OCI-M2 (cell line): ENCODE measurements around the gene OSBPL2.

Source experiments
- DNase-seq: peaks from one replicate; lab custom pipeline; 2025; ENCODE audit not compliant: unreplicated experiment; lab: John Stamatoyannopoulos, UW

The OSBPL2 gene

GRCh38 chr20:62298577-62299249 lies 60.4 kb downstream of the OSBPL2 start:
- no peak for DNase-seq

DNA sequence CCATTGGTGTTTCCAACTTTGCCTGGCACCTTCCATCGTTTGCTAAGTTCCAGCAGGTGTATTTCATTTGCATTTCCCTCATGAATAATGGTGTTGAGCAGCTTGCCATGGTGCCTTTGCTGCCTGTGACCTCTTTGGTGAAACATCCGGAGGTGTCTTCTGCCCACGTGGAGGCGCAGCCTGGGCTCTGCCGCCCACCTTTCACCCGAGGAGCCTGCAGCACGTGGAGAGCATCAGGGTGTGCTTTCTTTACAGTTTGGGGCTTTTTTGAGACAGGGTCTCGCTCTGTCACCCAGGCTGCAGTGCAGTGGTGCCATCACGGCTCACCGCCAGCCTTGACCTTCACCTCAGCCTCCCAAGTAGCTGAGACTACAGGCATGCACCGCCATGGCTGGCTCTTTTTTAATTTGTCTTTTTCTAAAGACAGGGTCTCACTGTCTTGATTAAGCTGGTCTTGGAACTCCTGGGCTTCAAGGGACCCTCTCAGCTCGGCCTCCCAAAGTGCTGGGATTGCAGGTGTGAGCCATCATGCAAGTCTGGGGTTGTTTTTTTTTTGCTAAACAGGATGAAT lies 61.4 kb downstream of the OSBPL2 start:
- no peak for DNase-seq

GRCh38 chr20:62300319-62300718 lies 62.0 kb downstream of the OSBPL2 start:
- DNase-seq = no peak

- DNase-seq = no peak
Observed at GRCh38 chr20:62301111-62301668, 62.9 kb downstream of the OSBPL2 start.

DNA sequence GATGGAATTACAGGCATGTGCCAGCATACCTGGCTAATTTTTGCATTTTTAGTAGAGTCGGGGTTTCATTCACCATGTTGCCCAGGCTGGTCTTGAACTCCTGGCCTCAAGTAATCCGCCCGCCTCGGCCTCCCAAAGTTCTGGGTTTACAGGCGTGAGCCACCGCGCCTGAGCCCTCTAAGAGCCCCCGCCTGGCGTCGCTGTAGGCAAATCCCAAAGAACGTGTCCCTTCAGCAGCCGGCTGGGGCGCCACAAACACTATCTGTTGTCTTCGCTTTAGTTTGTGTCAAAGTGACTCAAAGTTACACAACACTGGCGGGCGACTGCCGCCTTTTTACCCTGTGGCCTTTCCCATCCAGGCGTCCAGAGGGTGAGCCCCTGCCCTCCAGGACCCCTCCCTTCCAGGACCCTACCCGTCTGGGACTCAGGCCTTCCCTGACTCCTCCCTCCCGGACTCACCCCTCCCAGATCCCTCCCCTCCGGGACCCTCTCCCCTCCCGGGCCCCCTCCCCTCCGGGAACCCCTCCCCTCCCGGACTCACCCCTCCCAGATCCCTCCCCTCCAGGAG lies 63.5 kb downstream of the OSBPL2 start:
- peak; percentile 81 for DNase-seq

DNA sequence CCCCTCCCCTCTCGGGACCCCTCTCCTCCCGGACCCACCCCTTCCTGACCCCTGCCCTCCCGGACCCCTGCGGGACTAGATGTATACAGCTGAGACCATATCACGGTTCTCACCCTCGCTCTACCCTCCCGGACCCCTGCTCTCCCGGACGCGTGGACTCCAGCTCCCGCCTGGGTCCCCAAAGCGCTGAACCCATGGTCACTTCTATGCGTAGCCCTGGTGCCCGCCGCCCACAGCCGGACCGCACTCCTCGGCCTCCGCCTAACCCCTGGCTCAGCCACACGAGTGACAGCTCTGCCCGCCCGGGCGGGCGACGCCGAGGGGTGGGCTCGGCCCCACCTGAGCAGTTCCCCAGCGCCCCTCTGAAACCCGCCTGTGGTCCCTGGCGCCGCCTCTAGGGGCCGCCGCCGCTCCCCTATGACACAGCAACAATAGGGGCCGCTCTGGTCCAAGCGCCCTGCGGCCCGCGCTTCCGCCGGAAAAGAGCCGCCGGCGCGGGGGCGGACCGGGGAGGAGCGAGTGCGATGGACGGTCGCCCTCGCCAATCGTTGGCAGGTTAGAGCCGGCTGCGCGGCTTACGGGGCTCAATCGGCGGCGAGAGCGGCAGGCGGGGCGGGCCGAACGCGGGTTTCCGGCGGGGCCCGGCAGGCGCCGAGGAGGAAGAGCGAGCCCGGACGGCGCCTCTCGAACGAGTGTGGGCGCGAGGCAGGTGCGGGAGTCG lies 64.2 kb downstream of the OSBPL2 start, which contains the start of gene ADRM1:
ADRM1 (plus strand) TSS at position 657 of the 721 bp plus-strand sequence. CDS start 572 bp downstream, outside the sequence.
- peak; percentile 89 for DNase-seq

DNA sequence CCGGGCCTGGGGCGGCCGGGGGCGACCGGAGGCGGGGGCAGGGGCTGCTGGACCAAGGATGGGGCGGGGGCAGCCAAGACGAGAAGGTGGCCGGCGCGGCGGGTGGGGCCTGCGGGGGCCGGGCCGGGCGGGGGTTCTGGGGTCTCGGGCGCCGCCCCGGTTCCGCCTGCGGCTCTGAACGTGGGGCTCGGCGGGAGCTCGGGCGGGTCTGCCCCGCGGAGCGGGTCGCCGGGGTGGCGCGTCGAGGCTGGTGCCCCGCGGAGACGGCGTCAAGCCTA lies 64.7 kb downstream of the OSBPL2 start:
- no peak for DNase-seq

DNA sequence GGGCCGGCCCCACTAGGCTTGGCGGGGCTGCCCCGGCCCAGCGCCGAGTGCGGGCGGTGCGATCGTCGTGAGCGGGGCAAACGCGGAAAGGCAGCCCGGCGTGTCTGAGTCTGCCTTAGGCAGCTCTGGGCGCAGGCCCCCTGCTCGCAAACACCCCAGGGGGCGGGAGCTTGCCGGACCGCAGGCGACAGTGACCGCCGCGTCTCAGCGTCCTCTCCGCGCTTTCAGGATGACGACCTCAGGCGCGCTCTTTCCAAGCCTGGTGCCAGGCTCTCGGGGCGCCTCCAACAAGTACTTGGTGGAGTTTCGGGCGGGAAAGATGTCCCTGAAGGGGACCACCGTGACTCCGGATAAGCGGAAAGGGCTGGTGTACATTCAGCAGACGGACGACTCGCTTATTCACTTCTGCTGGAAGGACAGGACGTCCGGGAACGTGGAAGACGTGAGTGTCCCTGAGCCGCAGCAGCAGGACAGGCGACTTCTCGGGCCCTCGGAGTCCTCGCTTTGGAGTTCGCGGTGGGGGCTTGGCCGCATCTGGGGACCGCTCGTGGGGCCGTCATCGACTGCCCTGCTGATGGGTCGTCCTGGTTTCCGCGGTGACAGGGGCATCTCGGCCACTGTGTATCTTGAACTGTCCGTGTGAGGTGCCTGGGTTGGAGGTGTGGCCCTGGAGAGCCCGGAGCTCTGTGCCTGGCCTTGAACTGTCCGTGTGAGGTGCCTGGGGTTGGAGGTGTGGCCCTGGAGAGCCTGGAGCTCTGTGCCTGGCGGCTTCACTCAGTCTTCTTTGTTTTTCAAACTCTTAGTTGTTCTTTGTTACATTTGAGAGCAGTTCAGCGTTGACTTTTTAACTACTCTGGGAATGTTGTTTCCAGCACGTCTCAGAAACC lies 65.3 kb downstream of the OSBPL2 start:
- no peak for DNase-seq

- no peak for DNase-seq
Observed at GRCh38 chr20:62304331-62305148, 66.2 kb downstream of the OSBPL2 start.

DNA sequence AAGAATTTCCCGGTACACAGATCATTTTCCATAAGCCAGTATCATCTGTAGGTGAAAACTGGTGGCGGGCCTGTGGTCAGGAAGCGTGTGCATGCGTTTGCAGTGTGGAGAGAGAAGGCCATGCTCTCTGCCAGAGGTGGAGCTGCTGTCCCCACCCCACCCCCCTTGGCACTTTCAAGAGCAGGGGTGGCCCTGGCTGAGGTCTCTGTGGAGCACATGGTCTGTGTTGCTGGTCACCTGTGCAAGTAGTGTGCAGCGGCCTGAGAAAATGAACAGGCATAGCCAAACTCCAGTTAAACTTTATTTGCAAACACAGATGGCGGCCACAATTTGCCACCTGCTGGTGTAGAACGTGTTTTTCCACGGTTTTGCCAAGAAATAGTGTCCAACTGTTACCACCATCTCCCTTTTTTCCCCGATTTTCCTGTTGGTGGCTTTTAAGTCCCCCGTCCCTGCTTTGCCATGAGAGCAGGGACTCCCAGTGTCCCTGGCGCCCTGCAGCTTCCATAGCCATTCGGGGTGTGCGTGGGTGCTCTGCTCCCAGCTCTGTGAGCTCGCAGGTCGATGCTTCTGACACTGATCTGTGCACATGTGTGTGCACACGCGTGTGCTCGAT lies 66.9 kb downstream of the OSBPL2 start:
- no peak for DNase-seq

- no peak for DNase-seq
Observed at GRCh38 chr20:62305765-62306413, 67.6 kb downstream of the OSBPL2 start.

GRCh38 chr20:62306414-62307187 lies 68.3 kb downstream of the OSBPL2 start:
- DNase-seq = no peak

GRCh38 chr20:62307226-62308101 lies 69.1 kb downstream of the OSBPL2 start:
- no peak for DNase-seq

GRCh38 chr20:62308102-62308822 lies 69.9 kb downstream of the OSBPL2 start:
- no peak for DNase-seq

DNA sequence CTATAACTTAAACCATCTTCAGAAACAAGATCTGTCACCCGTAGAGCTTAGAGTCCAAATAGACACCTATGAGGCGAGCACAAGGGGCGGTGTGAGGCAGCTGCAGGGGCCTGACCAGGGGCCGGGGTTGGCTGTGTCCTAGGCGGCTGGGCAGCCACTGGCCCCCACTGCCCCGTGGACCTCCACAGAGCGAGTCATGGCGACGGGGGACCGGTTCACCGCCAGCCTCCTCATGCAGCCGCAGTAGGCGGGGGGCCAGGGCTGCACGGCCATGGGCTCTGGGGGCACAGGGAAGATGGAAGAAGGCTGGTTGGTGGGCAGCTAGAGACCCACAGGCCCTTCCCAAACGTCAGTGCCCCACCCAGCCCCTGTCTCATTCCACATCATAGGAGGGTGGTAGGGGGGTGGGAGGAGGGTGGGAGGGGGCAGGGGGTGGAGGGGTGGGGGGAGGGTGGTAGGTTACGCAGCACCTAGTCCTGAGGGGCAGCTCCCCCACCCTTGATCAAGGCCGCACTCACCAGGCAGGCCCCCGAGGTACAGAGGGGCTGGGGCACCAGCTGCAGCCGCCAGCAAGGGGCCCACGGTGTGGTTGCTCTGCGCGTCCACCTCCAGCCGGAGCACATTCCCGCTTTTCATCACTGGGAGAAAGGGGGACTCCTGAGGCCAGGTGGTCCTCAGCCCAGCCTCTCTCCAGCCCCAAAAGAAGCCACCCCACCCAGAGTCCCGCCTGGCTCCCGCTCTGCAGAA lies 71.0 kb downstream of the OSBPL2 start:
- DNase-seq = no peak
